Posterior cingulate gyrus (tissue), 11 donors: ENCODE measurements around the gene PCBP2.

Source experiments
- DNase-seq, 10 donors: peaks; one replicate each; pipeline versions ENCODE4 v3.0.0 to v3.0.0-alpha.2; 2020 to 2021; ENCODE audit warnings: mixed read lengths in 3 of 10
- intact Hi-C: fragments of 100-400 bp; cut with DNase I; formaldehyde crosslinking; loops from one replicate; pipeline ENCODE4 v1.15.1; 2023

The PCBP2 gene

DNA sequence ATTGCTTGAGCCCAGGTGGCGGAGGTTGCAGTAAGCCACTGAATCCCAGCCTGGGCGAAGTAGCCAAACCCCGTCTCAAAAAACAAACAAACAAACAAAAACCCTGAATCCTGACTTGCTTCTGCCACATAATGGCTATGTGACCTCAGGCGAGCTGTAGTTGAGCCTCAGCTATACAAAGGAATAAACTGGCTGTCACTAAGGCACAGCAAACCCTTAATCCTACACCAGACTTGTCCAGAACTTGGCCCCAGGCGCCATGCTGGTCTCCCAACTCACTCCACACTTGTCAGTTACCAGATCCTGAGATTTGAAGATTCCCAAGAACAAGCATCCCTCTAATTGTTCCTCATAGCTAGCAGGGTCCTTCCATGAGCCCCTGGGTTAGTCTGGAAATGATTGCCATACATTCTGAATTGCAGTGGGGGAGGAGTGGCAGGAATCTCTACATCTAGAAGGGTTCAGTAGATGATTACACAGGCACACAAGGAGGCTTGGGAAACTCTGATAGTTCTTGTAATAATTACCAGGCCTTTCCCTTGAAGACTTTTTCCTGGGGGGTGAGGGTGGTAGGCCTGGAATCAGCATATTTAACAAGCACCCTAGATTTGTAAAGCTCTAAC lies 37.5 kb downstream of the PCBP2 start:
- intact Hi-C loops: no loop called here
- DNase-seq: no peak

DNA sequence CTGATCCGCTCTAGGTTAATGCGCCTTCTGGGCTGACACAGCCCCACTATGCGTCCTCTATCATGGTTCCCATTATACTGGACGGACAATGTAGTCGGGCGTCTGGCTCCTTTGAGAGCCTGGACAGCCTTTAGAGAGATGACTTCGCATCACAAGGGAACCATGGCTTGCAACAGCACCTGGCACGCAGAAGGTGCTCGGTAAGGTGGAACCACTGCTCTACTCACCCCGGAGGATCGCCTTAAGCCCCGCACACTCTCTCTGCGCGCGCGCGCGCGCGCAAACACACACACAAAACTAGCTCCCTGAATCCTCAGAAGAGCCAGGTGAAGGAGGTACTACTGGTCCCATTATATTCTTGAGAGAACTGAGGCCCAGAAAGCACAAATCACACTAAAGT lies 40.3 kb downstream of the PCBP2 start:
- intact Hi-C loops: no loop called here
- DNase-seq: no peak

DNA sequence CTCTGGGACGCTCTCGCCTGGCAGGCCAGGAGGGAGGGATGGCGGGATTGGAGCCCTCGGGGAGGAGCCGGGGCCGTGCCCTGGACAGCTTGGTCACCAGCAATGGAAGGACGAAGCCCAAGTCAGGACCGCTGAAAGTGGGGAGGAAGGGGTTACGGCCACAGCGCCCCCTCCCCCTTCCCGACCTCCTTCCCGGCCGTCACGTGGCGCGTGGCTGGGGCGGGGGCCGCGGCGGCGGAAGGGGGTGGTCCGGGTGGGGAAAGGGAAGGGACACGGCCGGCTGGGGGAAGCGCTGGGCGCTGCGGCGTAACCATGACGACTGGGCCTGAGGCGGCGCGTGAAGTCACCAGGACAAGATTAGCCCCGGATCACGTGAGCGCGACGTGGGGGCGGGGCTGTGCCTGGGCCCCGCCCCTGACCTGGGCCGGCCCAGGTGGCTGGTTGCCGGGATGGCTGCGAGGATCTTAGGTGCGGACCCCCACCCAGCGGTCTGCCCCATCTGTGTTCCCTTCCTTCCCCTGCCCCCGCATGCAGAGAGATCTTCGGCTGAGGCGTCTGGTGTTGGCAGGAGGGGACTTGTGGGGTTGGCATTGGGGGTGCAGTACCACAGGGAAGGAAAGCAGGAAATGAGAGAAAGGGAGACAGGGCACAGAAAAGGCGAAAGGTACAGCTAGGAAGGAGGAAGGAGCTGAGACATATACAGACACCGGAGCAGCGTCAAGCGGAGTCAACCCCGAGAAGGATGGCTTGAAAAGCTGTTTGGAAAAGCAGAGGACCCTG lies 41.1 kb downstream of the PCBP2 start:
- intact Hi-C loops: no loop called here

DNA sequence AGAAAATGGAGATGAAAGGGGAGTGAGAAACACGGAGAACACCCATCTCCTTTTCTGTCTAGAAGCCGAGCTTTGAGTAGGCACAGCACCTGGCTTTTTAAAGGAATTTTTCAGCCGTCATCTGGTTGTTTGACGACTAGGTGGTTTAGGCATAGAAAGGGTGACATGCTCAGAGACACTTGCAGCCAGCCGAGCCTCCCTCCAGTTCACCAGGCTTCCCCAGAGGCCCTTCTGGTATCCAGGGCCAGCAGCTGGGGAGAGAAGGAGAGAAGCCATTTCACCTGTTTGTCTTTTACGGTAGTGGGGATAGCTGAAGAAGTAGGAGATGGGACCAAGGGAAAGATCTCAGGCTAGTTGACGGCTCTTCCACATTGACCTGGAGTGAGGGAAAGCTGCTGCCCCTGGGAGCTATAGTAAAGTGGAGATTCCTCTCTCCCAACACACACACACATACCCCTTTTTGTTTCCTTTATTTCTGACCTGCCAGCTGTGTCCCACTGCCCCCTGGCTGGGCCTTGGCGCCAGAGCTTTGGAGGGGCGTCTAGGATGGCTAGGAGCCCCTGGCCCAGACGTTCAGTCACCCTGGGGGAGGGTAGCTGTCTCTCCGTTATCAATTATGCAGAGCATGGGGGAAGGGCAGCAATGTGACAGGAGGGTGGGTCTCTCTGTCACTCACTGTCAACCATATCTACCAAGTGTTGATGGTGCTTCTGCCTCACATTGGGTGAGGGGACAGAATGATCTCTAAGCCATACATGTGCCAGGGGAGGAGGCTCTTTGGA lies 41.9 kb downstream of the PCBP2 start:
- no peak for DNase-seq
- intact Hi-C loops: no loop called here

More for the DNA sequence above, 41.1 kb downstream of the PCBP2 start:
- DNase-seq: peak; percentile 89 to 99 (median 95)

DNA sequence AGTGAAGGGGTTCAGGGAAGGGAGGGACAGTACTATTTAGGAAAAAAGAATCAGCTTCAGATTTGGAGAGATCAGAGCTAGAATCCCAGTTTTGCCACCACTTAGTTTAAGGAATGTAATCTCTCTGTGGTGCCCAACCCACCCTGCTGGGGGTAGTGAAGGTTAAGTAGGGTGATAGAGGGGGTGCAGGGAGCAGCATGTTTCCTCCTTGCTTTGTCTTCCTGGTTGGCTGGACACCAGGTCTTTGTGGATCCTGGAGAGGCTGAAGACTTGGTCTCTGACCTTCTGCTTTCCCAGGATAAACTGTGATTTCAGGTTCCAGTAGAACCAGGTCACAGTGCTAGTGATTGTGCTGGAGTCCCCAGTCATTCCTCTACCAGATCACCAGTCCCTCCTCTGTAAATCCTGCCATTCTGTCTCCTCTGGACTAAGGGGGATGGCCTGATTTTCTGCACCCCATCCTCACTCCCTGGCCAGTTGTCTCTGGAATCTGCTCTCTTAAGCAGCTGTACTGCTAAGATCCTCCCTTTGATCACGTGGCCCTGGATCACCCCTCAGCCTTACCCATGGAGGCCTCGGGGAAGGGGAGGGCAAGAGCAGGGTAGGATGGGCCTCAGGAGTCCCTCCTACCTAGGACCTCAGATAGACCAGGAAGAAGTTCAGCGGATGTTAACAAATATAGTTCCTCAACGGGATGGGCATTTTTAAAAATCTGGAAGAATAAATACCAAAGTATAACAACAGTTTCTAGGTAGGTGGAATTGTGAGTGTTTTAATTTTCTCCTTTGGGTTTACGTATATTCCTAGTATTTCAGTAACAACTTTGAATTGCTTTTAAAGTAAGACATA lies 44.2 kb downstream of the PCBP2 start:
- peak in 1 of 10 donors; percentile 86 for DNase-seq
- intact Hi-C loops: no loop called here

DNA sequence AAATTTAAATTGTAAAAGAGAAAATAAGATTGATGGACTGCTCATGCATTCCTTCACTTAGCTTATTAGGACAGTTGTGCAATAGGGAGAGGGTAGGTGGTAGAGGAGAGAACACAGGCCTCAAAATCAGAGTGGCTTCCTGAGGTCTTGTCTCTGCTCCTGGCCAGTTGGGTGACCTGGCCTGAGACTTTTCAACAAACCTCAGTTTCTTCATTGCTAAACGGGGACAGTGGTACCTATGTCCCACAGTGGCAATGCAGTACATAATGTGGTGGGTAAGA lies 44.8 kb downstream of the PCBP2 start:
- intact Hi-C loops: no loop called here
- no peak for DNase-seq

DNA sequence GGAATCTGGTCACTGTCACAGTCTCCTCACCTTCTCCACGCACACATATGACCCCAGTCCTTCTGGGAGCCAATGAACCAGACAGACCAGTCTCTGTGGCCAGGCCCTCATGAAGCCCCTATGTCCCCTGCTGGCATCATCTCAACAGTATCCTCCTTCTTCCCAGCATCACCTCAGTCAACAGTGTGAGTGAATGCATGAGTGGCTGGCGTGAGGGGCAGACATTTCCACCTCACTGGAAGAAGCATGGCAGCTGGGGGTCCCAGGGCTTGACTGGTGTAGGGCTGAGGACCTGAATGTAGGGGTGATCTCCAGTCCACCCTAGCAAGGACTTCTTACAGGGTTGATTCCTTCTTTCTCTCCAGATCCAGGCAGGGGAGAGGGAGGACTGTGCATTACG lies 45.6 kb downstream of the PCBP2 start:
- intact Hi-C loops: no loop called here
- no peak for DNase-seq

DNA sequence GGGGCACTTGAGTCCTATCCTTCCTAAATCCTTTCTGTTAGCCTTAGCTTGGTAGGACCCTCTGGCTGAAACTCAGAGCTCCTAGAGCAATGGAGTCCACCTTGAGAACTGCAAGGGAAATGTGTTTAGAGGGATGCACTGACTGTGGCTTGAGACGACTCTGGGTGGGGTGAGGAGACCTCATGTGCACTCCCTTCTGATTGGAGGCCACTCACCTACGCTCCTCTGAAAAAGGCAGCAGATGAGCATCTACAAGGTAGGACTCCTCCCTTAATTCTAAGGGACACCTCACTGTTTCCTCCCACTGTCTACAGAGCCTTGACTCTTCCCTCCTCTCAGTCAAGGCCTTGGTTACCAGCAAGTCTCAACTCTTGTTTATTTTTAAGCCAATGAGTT lies 46.3 kb downstream of the PCBP2 start:
- intact Hi-C loops: no loop called here
- DNase-seq: no peak

DNA sequence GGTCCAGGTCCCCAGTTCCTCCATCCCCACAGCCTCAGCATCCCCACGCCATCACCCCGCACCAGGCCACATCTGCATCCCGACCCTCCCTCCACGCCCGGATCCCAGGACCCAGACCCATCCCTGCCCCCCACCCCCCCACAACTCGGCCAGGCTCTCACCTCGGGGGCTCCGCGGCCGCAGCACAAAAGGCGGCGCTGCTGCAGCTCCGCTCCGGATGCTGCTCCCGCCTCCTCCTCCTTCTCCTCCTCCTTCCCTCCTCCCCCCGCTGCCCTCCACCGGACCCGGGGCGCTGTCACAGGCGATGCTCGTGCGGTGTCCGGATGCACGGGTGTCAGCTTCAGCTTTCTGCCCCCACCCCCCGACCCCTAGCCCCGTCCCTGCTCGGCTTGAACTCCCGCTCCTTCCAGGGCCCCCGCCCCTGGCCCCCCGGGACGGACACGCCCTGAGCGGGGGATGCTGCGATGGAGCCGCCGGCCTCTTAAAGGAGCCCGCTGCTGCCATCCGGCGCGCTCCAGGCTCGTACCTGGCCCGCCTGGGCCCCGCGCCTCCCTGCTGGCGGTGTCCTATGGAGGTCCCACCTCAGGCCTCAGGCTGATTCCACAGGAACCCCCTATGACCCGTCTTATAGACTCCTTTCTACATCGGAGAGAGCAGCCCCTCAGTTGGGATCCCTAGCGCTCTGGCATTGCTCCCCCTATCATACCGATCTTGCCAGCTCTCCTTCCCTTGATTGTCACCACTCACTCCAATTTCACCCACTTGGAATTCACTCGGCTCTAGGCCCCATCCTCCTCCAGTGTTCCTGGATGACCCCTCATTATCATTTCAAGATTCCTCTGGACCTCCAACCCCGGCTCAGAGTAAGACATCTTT lies 47.6 kb downstream of the PCBP2 start, which contains the start of gene MAP3K12:
Gene MAP3K12, minus strand, starts transcription at position 193 of the 876 bp plus-strand sequence. CDS start 12,067 bp downstream, outside the sequence.
- peak; percentile 58 to 96 (median 72) for DNase-seq

DNA sequence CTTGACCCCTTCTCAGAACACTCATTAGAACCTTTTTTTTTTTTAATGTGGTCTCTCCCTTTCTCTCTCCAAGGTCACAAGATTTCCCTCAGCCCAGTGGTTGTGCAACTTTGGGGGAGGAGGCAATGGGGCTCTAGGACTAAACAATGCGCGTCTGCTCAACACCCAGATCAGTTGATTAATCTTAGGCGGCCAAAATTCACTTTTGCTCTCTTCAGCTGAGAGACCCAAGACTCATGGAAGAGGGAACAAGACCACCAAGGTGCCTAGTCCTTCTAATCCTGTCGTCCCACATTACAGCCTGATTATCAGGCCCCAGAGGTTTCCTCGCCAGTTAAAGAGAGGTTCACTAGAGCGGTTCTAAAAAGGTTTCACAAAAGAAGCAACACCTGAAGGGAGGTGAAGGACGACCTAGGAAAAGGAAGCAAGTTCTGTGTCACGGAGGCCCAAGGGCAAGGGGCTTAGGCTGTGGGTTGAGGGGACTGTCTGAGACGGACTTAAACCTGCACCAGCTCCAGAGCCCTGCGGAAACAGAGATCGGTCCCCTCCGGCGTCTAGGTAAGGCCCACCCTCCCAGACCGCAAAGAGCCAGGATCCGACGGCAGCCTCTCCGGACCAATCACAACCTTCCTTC lies 48.4 kb downstream of the PCBP2 start:
- DNase-seq: peak in 1 of 10 donors; percentile 32
- intact Hi-C loops: loop anchor here (2.0 kb wide), 1 partner anchor 47 kb away; the partner anchor contains the start of gene PCBP2

More for the DNA sequence above, 47.6 kb downstream of the PCBP2 start, which contains the start of gene MAP3K12:
- intact Hi-C loops: loop anchor here (2.0 kb wide), 1 partner anchor 47 kb away; the partner anchor contains the start of gene PCBP2

DNA sequence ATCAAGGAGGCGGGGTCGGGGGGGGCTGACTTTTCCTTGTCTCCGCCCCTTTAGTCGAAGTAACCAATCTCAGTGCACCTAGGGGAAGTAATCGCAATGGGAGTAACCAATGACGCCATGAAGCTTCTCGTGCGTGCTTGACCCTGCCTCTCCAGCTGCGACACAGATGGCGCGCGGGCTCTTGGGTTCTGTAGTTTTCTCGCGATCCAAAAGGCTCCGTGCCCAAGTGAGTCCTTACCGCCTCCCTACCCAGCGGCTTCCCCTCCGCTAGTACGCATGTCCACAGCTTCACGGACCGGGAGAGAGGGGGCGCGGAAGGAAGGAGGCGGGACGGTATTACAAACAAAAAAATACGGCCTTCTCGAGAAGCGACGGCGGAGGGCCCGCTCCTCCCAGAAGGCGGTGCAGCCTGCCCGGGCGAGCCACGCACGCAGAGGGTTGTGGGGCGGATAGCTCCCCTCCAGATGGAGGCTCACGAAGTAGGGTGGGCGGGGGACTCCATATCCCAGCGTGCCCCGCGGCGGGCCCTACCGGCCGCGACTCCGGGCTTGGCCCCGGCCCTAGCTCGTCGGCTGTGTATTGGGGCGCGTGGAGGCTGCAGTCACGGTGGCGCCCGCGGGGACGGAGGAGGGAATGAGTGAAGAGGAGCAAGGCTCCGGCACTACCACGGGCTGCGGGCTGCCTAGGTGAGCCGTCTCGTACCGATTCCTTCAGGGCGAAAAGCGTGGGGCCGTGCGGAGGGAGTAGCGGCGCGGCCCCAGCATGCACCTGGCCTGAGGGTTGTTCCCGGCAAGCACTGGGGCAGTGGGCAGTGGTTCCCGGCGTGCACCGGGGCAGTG lies 49.1 kb downstream of the PCBP2 start, which contains the start of gene TARBP2:
Gene TARBP2, plus strand, starts transcription at position 508 of the 839 bp plus-strand sequence. Its CDS starts 126 bp downstream, at position 634.
- peak; percentile 96 to 100 (median 98) for DNase-seq
- intact Hi-C loops: loop anchor here (2.0 kb wide), 1 partner anchor 48 kb away; the partner anchor contains the start of gene PCBP2

DNA sequence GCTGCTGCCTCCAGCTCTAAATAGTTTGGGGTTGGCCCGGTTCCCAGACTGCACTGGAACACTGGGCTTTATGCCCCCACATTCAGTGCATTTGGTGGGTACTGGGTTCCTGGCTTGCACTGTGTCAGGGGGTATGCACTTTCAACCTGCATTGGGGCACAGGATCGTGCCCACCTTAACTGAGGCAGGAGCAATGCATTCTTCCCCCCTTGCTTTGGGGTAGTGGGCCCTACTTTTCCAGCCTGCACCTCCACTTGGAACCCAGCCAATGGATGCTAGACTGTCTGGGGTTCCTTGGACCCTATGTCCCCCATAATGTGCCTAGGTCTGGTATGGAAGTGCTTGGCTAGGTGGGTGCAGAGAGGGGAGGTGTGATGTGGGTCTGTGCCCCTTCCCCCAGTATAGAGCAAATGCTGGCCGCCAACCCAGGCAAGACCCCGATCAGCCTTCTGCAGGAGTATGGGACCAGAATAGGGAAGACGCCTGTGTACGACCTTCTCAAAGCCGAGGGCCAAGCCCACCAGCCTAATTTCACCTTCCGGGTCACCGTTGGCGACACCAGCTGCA lies 49.8 kb downstream of the PCBP2 start:
- no peak for DNase-seq

DNA sequence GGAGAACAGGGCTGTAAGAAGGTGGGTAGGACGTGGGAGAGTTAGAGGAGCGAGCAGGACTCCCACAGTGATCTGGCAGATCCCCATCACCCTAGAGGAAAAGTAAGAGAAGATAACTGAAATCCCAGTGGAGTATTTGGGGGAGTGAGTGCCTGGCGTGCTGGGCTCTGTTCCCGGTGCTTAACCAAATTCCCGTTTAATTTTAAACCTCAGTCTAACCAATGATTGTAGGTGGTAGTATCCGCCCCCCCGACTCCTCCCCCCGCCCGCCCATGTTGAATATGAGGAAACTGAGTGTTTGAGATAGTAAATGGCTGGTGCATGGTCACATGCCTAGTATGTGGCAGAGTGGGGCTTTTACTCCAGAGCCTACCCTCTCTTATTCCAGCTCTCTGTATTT lies 50.4 kb downstream of the PCBP2 start:
- intact Hi-C loops: no loop called here
- no peak for DNase-seq

More for the DNA sequence above, 49.8 kb downstream of the PCBP2 start:
- intact Hi-C loops: loop anchor here (2.0 kb wide), 1 partner anchor 49 kb away; the partner anchor contains the start of gene PCBP2

DNA sequence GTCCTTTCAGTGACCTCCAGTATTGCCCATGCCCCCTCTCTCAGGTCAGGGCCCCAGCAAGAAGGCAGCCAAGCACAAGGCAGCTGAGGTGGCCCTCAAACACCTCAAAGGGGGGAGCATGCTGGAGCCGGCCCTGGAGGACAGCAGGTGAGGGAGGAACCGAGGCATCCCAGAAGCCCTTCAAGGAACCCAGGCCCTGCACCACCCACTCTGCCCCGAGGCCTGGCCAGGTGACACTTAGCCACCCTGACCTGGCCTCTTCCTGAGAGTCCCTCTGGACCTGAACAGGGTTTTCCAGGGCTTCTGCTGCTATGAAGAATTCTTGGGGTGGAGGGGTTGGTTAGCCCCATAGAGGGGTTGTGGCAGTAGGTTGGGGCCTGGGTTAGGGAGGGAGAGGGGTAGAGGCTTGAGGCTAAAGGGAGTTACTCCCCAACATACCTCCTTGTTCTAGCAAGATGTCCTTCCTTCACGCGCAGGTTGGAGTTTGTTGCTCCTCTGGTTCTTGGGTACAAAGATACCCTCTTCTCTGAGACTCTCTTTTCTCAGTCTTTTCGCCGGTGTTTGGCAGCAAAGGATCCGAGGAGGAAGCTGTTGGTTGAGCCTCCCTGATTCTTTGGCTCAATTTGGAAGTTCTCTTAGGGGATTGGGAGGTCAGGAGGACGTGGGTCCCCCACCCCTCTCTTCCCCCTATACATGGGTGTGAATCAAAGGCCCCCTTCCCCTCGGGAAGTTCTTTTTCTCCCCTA lies 51.3 kb downstream of the PCBP2 start:
- intact Hi-C loops: no loop called here
- DNase-seq: peak in 1 of 10 donors; percentile 52

DNA sequence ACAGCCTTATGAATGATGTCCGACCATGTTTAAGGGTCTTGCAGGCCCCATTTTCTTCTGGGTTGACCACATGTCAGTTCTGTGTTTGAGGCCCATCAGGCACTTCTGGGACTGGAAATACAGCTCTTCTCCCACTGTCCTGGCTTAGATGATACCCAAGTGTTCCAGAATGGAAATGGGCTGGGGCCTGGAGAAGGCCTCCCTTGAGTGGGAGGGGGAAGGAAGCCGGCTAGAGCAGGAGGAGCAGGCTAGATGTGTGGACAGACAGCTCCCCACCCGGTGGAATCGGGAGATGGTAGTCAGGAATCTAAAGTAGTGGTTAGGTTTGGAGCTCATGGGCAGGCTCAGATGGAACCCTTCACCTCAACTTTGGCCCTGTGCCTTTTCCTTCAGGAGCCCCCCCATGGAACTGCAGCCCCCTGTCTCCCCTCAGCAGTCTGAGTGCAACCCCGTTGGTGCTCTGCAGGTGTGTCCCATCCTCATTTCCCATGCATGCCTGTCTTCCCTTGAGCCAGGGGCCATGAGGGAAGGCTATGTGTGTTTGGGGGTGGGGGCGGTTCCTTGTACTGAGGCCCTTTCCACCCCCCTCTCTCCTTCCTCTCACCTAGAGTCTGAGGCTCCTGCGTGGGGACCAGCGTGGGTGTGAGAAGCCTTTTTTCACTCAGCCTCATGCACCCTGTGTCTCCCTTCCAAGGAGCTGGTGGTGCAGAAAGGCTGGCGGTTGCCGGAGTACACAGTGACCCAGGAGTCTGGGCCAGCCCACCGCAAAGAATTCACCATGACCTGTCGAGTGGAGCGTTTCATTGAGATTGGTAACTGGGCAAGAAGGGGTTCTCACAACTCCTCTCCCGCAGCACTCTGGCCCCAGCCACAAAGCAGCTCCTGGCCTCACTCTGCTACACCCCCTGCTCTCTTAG lies 52.4 kb downstream of the PCBP2 start:
- peak in 2 of 10 donors; percentile 57 to 74 for DNase-seq
- intact Hi-C loops: no loop called here
